Mesendoderm (in vitro differentiated cells): ENCODE results near the gene MAPT.

Experiments
- DNase-seq: peaks from one replicate; pipeline ENCODE4 v3.0.0; 2013
- H2AK5ac ChIP-seq: 2 replicates; pipeline ENCODE4 v1.6.1; 2013; ENCODE audit warnings: low read length, inconsistent platforms
- H2BK120ac ChIP-seq: 2 replicates; pipeline ENCODE4 v1.6.1; 2013; ENCODE audit warnings: low read depth, mild to moderate bottlenecking, low read length, moderate library complexity, mixed read lengths
- H2BK15ac ChIP-seq: replicated peaks from 2 replicates; pipeline ENCODE4 v1.6.1; 2013; ENCODE audit warnings: low read depth, mild to moderate bottlenecking, moderate library complexity
- H2BK5ac ChIP-seq: 2 replicates; pipeline ENCODE4 v1.6.1; 2013; ENCODE audit warnings: low read length, inconsistent platforms
- H3K18ac ChIP-seq: 2 replicates; pipeline ENCODE4 v1.6.1; 2013; ENCODE audit warnings: mild to moderate bottlenecking, low read length, mixed read lengths
- H3K23ac ChIP-seq: one replicate; pipeline ENCODE4 v1.6.1; 2013; ENCODE audit warnings: low read length
- H3K27ac ChIP-seq: 2 replicates; pipeline ENCODE4 v1.5.1; 2013; ENCODE audit warnings: low read depth, mild to moderate bottlenecking, inconsistent platforms, low read length, moderate library complexity
- H3K27me3 ChIP-seq: 2 replicates; pipeline ENCODE4 v1.6.1; 2013; ENCODE audit warnings: low read length, control low read depth, mild to moderate bottlenecking, inconsistent platforms; ENCODE audit not compliant: insufficient read depth, poor library complexity
- H3K36me3 ChIP-seq: 2 replicates; pipeline ENCODE4 v1.6.1; 2013; ENCODE audit warnings: low read length, inconsistent platforms; ENCODE audit not compliant: control insufficient read depth, insufficient read depth
- H3K4ac ChIP-seq: one replicate; pipeline ENCODE4 v1.6.1; 2013; ENCODE audit warnings: low read depth, mild to moderate bottlenecking, low read length, moderate library complexity
- H3K4me1 ChIP-seq: 2 replicates; pipeline ENCODE4 v1.6.1; 2013; ENCODE audit warnings: low read depth, low read length, inconsistent platforms; ENCODE audit not compliant: control insufficient read depth
- H3K4me2 ChIP-seq: 2 replicates; pipeline ENCODE4 v1.6.1; 2013; ENCODE audit warnings: low read length
- H3K4me3 ChIP-seq: 2 replicates; pipeline ENCODE4 v1.5.1; 2013; ENCODE audit warnings: mild to moderate bottlenecking, low read length
- H3K56ac ChIP-seq: one replicate; pipeline ENCODE4 v1.6.1; 2013; ENCODE audit warnings: low read length
- H3K79me1 ChIP-seq: 2 replicates; pipeline ENCODE4 v1.6.1; 2013; ENCODE audit warnings: low read length, inconsistent platforms
- H3K79me2 ChIP-seq: 2 replicates; pipeline ENCODE4 v1.6.1; 2013; ENCODE audit warnings: mild to moderate bottlenecking, low read length; ENCODE audit not compliant: control insufficient read depth, insufficient read depth
- H3K9ac ChIP-seq: 2 replicates; pipeline ENCODE4 v1.6.1; 2013; ENCODE audit warnings: low read length, inconsistent platforms
- H4K5ac ChIP-seq: one replicate; pipeline ENCODE4 v1.6.1; 2013; ENCODE audit warnings: low read length
- H4K8ac ChIP-seq: one replicate; pipeline ENCODE4 v1.6.1; 2013; ENCODE audit warnings: low read depth, mild to moderate bottlenecking, control low read depth, low read length, moderate library complexity
- WGBS: extraction: QIAGEN DNeasy Blood & Tissue Kit; methylation state at CpG from one replicate; pipeline ENCODE4 v1.1.7; 2013; ENCODE audit warnings: low lambda C conversion rate, missing lambda C conversion rate; ENCODE audit not compliant: insufficient coverage; ENCODE audit errors: extremely low coverage; 5-methylcytosine and 5-hydroxymethylcytosine counted together

Gene MAPT

GRCh38 chr17:45975640-45976295 is 81.4 kb downstream of the MAPT start:
- DNase-seq: no peak
- Histone ChIP-seq H4K8ac (no peak overlapping the region), H2BK15ac (no peak overlapping the region), H3K79me1 (no peaks in the 10 kb centered on the region), H3K56ac (no peak overlapping the region), H2BK120ac (no peak overlapping the region), H4K5ac (no peak overlapping the region), H2AK5ac (no peak overlapping the region), H3K23ac (no peak overlapping the region), H3K27ac (no peak overlapping the region), H3K4me1 (peaks cover 2% of the 10 kb centered on the region), H3K36me3 (no peaks in the 10 kb centered on the region), H3K18ac (no peak overlapping the region), H3K9ac (no peak overlapping the region), H3K4ac (no peak overlapping the region), H2BK5ac (no peak overlapping the region), H3K27me3 (no peaks in the 10 kb centered on the region), H3K4me3 (no peak overlapping the region), H3K4me2 (no peak overlapping the region), H3K79me2 (no peaks in the 10 kb centered on the region)
- WGBS: no CpG with 5 or more reads among the region's 8 CpGs

- Histone ChIP-seq H3K27ac (no peak overlapping the region), H3K23ac (no peak overlapping the region), H2AK5ac (no peak overlapping the region), H2BK120ac (no peak overlapping the region), H3K27me3 (no peaks in the 10 kb centered on the region), H3K4me2 (no peak overlapping the region), H3K56ac (no peak overlapping the region), H3K4me1 (peaks cover 2% of the 10 kb centered on the region), H3K9ac (no peak overlapping the region), H3K4ac (no peak overlapping the region), H4K8ac (no peak overlapping the region), H4K5ac (no peak overlapping the region), H3K36me3 (no peaks in the 10 kb centered on the region), H3K79me1 (no peaks in the 10 kb centered on the region), H3K79me2 (no peaks in the 10 kb centered on the region), H3K18ac (no peak overlapping the region), H3K4me3 (no peak overlapping the region), H2BK5ac (no peak overlapping the region), H2BK15ac (no peak overlapping the region)
- DNase-seq: no peak
- no CpG with 5 or more reads among the region's 2 CpGs for WGBS
Measured at GRCh38 chr17:45976391-45976754, 82.0 kb downstream of the MAPT start.

GRCh38 chr17:45976755-45977505 is 82.6 kb downstream of the MAPT start:
- H3K56ac ChIP-seq: no peak overlapping the region
- no peak overlapping the region for H2AK5ac ChIP-seq
- no peak overlapping the region for H3K4me2 ChIP-seq
- no peaks in the 10 kb centered on the region for H3K79me2 ChIP-seq
- H2BK15ac ChIP-seq: no peak overlapping the region
- no peaks in the 10 kb centered on the region for H3K36me3 ChIP-seq
- H3K23ac ChIP-seq: no peak overlapping the region
- no CpG with 5 or more reads among the region's 18 CpGs for WGBS
- DNase-seq: peak; percentile 92
- no peak overlapping the region for H3K27ac ChIP-seq
- H3K27me3 ChIP-seq: no peaks in the 10 kb centered on the region
- H3K18ac ChIP-seq: no peak overlapping the region
- no peak overlapping the region for H2BK5ac ChIP-seq
- H2BK120ac ChIP-seq: no peak overlapping the region
- no peaks in the 10 kb centered on the region for H3K79me1 ChIP-seq
- H4K5ac ChIP-seq: no peak overlapping the region
- H4K8ac ChIP-seq: no peak overlapping the region
- H3K4me3 ChIP-seq: no peak overlapping the region
- no peak overlapping the region for H3K4ac ChIP-seq
- peaks cover 2% of the 10 kb centered on the region for H3K4me1 ChIP-seq
- no peak overlapping the region for H3K9ac ChIP-seq

- Histone ChIP-seq H2BK15ac (no peak overlapping the region), H2AK5ac (no peak overlapping the region), H4K8ac (no peak overlapping the region), H3K36me3 (no peaks in the 10 kb centered on the region), H3K4me1 (peaks cover 2% of the 10 kb centered on the region), H3K79me1 (no peaks in the 10 kb centered on the region), H3K4me2 (no peak overlapping the region), H3K23ac (no peak overlapping the region), H3K27me3 (no peaks in the 10 kb centered on the region), H3K4ac (no peak overlapping the region), H3K18ac (no peak overlapping the region), H2BK5ac (no peak overlapping the region), H3K56ac (no peak overlapping the region), H3K4me3 (no peak overlapping the region), H2BK120ac (no peak overlapping the region), H4K5ac (no peak overlapping the region), H3K79me2 (no peaks in the 10 kb centered on the region), H3K9ac (no peak overlapping the region), H3K27ac (no peak overlapping the region)
- no CpG with 5 or more reads among the region's 4 CpGs for WGBS
- no peak for DNase-seq
Measured at GRCh38 chr17:45977506-45977824, 83.1 kb downstream of the MAPT start.

GRCh38 chr17:45977976-45978626 is 83.7 kb downstream of the MAPT start:
- H3K9ac ChIP-seq: no peak overlapping the region
- H4K5ac ChIP-seq: no peak overlapping the region
- H3K36me3 ChIP-seq: no peaks in the 10 kb centered on the region
- DNase-seq: no peak
- H3K4ac ChIP-seq: no peak overlapping the region
- no peak overlapping the region for H2BK120ac ChIP-seq
- H3K4me3 ChIP-seq: no peak overlapping the region
- no CpG with 5 or more reads among the region's 3 CpGs for WGBS
- no peaks in the 10 kb centered on the region for H3K27me3 ChIP-seq
- no peak overlapping the region for H3K56ac ChIP-seq
- H3K23ac ChIP-seq: no peak overlapping the region
- no peak overlapping the region for H3K4me2 ChIP-seq
- no peak overlapping the region for H3K18ac ChIP-seq
- no peak overlapping the region for H4K8ac ChIP-seq
- no peak overlapping the region for H2AK5ac ChIP-seq
- H3K4me1 ChIP-seq: peaks cover 2% of the 10 kb centered on the region
- H2BK5ac ChIP-seq: no peak overlapping the region
- H2BK15ac ChIP-seq: no peak overlapping the region
- H3K79me1 ChIP-seq: no peaks in the 10 kb centered on the region
- H3K79me2 ChIP-seq: no peaks in the 10 kb centered on the region
- no peak overlapping the region for H3K27ac ChIP-seq
